Skin epidermis (tissue), 12 donors: ENCODE results near the gene MEGF10.

Source experiments
- H3K27ac ChIP-seq, 21 experiments: fragments of 200-600 bp; sonication (generic) in 11 of 21; one replicate each; pipeline ENCODE4 v1.5.0; 2020; ENCODE audit warnings: mild to moderate bottlenecking in 3 of 21, inconsistent platforms in 2 of 21, moderate library complexity in 2 of 21
- H3K4me3 ChIP-seq, 7 experiments: fragments of 200-600 bp; sonication (generic) in 2 of 7; one replicate each; pipeline ENCODE4 v1.5.0; 2020; ENCODE audit warnings: inconsistent platforms in 2 of 7, mild to moderate bottlenecking in 2 of 7, moderate library complexity in 1 of 7

Gene MEGF10

DNA sequence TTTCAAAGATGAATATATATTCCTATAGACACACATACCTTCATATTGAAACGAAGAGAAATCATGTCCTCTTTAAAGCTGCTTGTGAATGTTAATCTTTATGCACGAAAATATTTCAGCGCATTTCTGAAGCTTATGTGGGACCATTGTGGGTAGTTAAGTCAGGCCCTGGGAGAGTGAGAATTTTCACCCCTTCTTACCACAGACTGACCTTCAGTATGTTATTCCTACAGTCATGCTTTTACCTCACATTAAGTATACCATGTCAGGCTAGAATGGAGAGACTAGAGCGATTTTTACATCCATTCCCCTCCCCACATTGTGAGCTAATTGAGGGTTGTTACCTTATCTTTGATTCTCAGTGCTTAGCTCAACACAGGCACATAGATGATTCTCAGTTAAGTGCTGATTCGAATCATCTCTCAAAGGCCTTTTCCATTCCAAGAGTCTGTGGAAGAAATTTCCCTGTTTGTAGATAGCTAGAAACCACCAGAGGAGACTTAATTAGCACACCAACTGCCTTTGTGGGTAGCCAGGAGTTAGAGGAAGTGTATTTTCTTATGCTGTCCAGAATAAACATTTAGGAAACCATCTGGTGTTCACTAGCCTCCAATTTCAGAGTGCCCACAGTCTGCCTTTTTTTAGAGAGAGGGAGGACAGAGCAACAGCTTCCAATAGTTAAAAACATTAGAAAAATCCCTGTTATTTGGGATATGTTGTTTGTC, 110.5 kb downstream of the MEGF10 start:
- no peak overlapping the region for H3K27ac ChIP-seq
- H3K4me3 ChIP-seq: no peak overlapping the region

DNA sequence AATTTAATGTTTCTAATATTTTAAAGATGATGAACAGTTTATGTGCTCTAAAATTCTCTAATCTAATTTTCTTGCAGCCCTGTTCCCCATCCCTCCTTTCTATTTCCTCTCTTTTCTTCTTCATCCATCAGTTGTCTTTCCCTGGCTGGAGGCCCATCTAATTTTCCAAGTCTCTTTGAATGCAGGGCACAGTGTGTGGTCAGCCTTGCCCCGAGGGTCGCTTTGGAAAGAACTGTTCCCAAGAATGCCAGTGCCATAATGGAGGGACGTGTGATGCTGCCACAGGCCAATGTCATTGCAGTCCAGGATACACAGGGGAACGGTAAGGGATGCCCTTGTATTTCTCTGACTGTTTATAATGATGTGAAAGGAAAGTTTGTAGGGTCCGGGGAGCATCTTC, 111.8 kb downstream of the MEGF10 start:
- no peak overlapping the region for H3K4me3 ChIP-seq

DNA sequence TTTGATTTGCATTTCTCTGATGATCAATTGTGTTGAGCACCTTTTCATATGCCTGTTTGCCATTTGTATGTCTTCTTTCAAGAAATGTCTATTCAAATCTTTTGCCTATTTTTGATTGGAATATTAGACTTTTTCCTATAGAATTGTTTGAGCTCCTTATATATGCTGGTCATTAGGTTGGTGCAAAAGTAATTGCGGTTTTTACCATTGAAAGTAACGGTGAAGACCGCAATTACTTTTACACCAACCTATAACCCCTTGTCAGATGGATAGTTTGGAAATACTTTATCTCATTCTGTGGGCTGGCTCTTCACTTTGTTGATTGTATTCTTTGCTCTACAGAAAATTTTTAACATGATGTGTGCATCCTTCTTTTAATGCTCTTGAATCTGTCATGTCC, 113.6 kb downstream of the MEGF10 start:
- H3K4me3 ChIP-seq: no peak overlapping the region

More for the DNA sequence above, 111.8 kb downstream of the MEGF10 start:
- H3K27ac ChIP-seq: no peak overlapping the region

DNA sequence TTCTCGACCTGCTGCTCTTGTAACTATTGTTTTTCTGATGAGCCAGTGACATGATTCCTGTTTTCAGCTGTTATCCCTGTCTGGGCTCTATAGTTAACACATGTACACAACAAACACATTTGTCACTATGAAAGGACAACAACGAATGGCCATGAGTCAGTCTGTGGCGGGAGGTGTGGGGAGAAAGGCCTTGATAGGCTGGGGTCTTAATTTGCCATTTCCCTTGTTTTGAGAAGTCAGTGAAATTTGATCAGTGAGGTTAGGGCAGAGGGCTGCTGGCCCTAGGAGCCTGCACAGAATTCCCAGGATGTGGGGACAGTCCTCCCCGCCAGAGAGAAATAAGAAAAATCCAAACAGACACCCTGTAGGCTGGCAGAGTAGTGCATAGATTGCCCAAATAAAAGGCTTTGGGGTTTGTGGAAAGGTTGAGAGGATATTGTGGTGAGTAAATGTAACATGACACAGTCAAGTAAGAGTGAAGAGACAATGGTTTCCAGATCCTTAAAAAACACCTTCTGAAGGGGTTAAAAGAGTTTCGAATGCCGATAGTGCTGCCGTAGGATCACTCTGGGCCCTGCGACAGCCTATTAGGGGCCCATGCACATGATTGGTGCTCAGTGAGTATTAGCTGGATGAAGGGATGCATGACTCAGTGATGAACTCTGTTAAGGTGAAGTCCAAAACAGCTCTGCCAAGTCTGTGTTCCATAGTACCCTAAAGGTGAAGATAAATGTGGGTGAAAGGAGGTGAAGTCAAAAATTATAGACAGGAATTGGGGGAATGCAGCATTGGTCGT, 115.9 kb downstream of the MEGF10 start:
- no peak overlapping the region for H3K27ac ChIP-seq
- no peak overlapping the region for H3K4me3 ChIP-seq

More for the DNA sequence above, 113.6 kb downstream of the MEGF10 start:
- H3K27ac ChIP-seq: no peak overlapping the region

DNA sequence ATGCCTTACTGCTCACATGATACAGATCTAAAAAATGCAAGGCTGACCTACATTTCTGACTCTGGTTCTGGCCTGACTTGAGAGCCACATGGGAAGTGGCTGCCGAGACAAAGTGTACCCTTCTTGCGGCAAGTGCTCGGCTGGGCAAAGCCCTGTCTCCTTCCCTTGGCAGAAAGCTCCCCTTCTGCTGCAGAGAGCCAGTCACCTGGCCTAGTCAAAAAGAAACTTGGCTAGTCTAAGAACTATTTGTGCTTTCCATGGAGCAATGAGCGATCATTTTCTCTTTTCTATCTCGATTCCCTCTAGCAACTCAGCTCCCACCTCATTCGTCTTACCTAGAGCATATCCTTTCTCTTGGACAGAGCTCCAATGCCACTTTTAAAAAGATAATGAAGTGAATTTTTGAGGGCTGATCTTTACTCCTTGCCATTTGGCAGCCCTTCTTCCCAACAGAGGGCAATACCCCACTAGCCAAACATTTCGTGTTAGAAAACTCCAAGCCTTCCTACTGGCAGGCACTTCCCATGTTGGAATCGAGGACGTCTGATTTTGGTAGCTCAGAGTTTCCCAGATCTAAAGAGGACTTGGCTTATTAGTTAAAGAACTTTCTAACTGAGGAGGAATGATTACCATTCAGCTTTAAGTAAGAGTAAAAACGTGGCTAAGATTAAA, 118.8 kb downstream of the MEGF10 start:
- H3K27ac ChIP-seq: peak overlapping the region in 4 of 21 experiments; percentile 3 to 33 (median 26)
- H3K4me3 ChIP-seq: no peak overlapping the region

DNA sequence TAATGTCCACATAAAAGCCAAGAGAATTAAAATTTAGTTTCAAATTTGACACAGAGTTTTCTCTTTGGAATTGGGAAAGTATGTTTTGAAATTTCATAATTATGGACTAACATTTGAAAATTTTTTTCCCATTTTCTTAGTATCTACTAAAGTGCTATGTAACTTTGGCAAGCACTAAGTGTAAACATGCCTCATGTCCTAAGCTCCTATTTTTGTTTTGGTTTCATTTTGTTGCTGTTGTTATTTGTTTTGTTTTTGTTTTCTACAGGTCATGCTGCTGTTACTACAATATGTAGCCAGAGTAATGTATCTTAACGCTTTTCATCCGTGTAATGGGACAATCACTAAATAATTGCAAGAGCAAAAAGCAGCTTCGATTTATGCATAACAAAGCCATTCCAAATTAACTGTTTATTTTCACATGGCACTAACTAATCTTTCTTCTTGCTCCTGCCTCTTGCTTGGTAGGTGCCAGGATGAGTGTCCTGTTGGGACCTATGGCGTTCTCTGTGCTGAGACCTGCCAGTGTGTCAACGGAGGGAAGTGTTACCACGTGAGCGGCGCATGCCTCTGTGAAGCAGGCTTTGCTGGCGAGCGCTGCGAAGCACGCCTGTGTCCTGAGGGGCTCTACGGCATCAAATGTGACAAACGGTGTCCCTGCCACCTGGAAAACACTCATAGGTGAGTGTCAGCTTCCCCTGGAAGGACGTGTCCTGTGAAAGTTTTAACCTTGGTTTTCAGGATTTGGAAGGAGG, 119.5 kb downstream of the MEGF10 start:
- peak overlapping the region in 3 of 21 experiments; percentile 3 to 21 (median 16) for H3K27ac ChIP-seq
- H3K4me3 ChIP-seq: no peak overlapping the region

DNA sequence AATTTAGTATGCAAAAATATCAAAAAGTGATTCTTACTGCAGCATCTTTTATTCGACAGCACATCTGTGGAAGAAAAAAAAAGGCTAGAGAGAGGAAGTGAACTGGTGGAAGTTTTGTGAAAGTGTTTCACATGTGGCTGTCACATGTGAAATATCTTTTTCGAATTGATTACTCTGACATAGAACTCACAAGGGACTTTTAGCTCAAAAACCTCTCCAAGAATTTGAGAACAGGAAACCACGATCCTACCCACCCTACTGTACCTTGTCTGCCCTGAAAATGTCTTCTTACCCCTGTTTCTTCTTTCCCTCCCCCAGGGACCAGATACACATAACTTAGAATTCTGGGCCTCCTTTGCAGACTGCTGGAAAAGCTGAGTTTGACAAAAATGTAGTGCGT, 120.4 kb downstream of the MEGF10 start:
- no peak overlapping the region for H3K27ac ChIP-seq

DNA sequence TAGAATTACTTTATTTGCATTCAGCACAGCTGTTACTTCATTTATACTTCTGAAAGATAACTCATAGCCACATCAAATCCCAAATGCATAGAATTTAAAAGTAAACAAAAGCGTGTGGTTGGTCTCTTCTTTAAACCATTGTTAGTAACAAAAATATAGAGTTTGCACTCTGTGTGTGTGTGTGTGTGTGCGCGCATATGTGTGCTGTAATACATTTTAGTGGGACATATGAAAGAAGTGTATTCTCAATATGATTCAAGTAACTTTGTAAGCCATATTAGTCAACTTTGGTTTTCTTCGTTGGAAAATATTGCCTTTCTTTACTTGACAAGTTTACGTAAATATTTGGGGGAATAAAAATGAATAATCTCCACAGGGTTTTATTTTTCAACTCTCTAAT, 120.8 kb downstream of the MEGF10 start:
- Histone ChIP-seq H3K27ac (no peak overlapping the region), H3K4me3 (no peak overlapping the region)

More for the DNA sequence above, 120.4 kb downstream of the MEGF10 start:
- H3K4me3 ChIP-seq: no peak overlapping the region

DNA sequence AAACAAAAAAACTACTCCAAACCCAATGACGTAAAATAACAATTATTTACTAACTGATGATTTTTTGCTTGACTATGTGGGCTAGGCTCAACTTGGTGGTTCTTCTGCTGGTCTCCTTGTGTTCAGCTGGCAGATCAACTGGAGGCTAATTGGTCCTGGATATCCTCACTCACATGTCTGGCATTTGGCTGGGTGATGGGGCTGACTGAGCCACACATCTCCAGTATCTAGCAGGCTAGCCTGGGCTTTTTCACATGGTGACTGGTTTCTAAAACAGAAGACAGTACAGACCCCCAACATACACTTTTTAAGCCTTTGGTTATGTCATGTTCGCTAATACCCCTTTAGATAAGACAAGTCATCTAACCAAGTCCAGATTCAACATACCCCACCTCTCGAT, 122.1 kb downstream of the MEGF10 start:
- Histone ChIP-seq H3K4me3 (no peak overlapping the region), H3K27ac (no peak overlapping the region)

DNA sequence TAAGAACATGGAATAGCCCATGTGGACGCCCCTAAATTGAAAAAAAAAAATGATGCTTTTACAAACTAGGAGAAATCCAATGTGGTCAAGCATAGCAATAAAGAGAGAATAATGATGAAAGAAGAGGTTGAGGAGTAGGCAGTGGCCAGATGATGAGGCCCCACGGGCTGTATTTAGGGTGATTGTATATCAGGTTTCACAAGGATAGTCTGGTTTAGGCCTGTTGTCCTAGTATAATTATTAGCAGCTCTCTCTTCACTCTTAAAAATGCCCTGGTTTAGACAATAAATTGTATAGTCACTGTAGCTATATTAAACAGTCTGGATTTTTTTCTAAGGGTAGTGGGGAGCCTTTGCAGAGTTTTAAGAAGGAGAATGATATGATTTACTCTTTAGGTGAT, 124.4 kb downstream of the MEGF10 start:
- Histone ChIP-seq H3K27ac (no peak overlapping the region), H3K4me3 (no peak overlapping the region)

DNA sequence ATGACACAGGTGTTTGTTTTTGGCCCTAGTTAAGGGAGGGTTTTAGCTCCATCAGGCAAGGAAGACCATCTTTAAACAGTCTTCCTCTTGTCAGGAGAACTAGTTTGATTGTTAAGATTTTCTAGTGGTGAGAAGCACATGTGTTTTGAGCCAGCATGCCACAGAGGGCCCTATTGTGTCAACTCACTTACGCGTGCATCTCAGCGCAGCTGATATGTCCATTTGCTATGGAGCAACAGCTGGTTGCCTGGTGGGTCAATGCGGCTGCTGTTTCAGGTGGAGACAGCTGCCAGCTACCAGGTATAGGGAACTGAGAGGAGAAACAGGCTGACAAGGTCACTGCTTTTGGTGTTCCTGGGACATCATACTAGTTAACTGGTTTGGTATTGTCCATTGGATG, 126.3 kb downstream of the MEGF10 start:
- no peak overlapping the region for H3K27ac ChIP-seq
- no peak overlapping the region for H3K4me3 ChIP-seq

DNA sequence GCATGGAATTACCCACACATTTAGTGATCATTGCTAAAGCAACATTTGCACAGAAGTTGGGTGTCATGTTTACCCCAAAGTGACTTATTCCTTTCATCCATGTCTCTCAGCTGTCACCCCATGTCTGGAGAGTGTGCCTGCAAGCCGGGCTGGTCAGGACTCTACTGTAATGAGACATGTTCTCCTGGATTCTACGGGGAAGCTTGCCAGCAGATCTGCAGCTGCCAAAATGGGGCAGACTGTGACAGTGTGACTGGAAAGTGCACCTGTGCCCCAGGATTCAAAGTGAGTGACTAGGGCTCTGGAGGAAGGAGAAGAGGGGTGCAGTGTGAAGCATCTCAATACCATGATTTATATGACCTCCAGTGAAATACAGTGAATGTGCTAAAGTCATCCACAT, 126.9 kb downstream of the MEGF10 start:
- no peak overlapping the region for H3K4me3 ChIP-seq
- H3K27ac ChIP-seq: no peak overlapping the region

DNA sequence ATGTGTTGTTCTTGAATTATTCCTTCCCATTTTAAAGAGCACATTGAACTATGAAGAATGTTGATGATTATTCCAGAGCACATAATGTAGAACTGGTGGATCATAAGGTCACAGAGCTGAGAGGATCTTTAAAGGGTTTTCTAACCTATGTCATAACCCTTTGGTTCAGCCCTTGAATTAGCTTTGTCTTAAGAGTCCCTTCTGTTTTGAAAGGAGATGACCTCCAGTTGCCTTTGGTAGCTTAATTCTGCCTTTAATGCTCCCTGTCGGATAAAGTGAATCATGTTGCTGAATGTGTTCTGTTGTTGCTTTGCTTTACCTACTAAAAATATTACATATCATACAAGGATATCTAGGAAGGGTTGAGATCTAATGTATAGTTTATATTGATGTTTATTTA, 127.8 kb downstream of the MEGF10 start:
- H3K4me3 ChIP-seq: no peak overlapping the region
- H3K27ac ChIP-seq: no peak overlapping the region

DNA sequence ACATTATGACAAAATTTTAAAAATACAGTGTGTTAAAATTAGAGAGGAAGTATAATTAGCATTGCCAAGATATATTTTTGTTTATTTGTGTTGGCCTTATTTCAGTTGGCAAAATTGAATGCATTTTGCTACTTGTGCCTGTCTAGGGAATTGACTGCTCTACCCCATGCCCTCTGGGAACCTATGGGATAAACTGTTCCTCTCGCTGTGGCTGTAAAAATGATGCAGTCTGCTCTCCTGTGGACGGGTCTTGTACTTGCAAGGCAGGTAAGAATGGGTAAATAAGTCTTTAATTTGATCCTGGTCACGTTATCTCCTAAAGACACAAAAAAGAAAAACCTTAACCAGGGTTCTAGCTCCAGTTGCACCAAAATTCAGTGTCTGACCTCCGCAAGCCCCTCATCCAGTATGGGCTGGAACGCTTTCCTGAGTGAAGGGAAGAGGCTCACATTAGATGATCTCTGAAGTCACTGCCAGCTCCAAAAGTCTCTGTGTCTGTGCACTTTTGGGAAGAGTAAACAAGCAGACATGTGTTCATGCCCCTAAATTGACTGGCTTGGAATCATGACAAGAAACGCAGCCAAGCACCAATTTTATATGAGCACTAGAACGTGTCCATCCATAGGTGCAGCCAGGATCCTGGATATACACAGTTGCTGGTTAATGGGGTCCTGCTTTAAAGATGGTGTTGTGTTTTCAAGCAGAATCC, 128.5 kb downstream of the MEGF10 start:
- no peak overlapping the region for H3K4me3 ChIP-seq
- no peak overlapping the region for H3K27ac ChIP-seq

DNA sequence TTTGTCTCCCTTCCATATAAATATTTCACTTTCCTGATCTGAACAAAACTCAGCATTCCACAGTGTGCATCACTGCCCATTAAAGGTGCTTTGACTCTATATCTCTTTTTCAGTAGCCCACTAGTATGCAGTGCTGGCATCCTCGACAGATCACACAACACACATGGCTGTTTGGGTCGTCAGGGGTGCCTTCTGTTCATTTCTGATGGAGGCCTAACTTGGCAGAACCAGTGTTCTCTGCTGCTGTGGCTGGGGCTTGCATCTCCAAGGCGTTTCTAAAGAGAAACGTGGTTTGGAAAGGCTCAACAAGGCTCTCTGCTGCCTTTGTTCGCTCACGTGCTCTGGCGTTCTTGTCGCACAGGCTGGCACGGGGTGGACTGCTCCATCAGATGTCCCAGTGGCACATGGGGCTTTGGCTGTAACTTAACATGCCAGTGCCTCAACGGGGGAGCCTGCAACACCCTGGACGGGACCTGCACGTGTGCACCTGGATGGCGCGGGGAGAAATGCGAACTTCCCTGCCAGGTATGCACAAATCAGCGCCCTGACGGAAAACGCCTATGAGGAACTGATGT, 129.2 kb downstream of the MEGF10 start:
- Histone ChIP-seq H3K4me3 (no peak overlapping the region), H3K27ac (no peak overlapping the region)

DNA sequence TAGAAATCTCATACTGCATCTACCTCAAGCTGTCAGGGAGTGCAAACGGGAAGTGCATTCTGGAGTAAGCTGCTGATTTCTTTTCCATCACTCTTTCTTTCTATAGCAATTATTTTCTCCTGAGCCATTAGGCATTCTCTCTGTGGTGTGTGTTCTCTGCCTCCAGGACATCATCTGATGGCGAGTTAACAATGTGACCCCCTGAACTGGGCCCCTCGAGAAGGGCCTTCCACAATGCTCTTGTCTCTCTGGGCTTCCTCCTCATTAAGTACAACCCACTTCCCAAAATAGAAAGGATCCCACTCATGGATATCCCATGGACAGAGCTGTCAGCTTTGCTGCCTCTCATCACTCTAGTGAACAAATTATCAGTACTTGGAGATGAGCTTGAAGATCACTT, 130.2 kb downstream of the MEGF10 start:
- no peak overlapping the region for H3K4me3 ChIP-seq

DNA sequence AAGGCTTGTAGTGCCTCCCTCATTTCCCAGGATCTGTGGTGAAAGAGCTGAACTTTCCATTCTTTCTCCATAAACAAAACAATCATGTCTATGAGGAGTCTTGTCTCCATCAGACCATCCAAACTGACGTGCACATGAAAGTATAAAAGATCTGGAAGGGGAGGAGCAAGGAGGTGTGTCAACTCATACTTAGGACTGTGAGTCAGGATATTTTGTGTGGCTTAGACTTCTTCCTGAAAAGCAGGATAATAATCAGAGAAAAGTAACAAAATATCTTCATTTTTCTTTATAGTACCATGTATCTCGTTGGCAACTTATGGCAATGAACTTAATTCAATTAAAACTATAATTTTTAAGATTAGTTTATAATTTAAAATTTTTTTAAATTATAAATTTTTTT, 130.9 kb downstream of the MEGF10 start:
- H3K4me3 ChIP-seq: no peak overlapping the region
- H3K27ac ChIP-seq: no peak overlapping the region

More for the DNA sequence above, 130.2 kb downstream of the MEGF10 start:
- no peak overlapping the region for H3K27ac ChIP-seq

DNA sequence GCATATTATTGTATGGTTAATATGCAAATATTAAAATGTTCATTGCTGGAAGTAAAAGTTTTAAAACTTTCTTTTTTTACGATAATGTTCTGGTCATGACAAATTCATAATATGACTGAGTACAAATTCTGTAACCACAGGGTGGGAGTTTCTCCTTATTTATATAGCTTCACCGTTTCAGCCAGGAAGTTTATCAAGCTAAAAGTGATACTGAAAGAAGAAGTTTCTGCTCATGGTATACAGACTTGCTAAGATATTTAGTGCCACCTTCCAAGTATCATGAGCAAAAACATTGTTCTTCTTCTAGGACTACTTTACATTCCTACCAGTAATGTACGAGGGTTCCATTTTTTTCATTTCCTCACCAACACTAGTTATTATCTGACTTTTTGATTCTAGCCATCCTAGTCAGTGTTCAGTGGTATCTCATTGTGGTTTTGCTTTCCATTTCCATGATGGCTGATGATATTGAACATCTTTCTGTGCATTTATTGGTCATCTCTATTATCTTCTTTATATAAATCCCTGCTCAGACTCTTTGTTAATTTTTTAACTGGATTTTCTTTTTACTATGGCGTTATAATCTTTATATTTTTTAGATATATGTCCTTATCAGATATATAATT, 132.7 kb downstream of the MEGF10 start:
- no peak overlapping the region for H3K4me3 ChIP-seq
- H3K27ac ChIP-seq: no peak overlapping the region

DNA sequence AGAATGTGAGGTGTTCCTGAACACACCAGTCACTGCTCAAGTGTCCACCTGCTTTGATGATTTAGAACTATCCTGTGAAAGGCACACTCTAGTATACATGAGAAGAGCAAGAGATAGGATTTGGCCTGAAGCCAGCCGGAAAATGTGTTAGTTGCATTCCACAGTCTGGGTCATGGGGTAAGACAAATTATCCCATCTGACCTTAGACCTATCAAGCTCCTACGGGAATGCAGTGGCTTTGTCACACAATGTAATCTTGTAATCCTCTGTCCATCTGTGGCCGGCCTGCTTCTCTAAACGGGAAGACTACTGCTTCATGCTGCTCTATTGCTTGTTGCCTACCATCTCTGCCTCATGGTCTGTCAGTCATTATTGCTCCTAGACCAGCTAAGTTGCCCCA, 134.4 kb downstream of the MEGF10 start:
- no peak overlapping the region for H3K27ac ChIP-seq
- no peak overlapping the region for H3K4me3 ChIP-seq
